ENCODE measurements around the gene DUSP11.

GRCh38 chr2:73822276-73822675 lies 42.4 kb upstream of the DUSP11 start:
- no peak for TF ChIP-seq EZH2phosphoT487 (IDR thresholded peaks at IDR 0.05; ENCODE audit: borderline replicate concordance, low read depth)
- TF ChIP-seq REST (IDR thresholded peaks at IDR 0.05; ENCODE audit: low read depth, low read length) = no peak
- TF ChIP-seq RXRA (IDR thresholded peaks at IDR 0.05; ENCODE audit: borderline replicate concordance, low read depth) = no peak
